IPS-20b (cell line): ENCODE results near the gene CYB5R3.
A peak's percentile ranks its signal among the peaks of the same experiment; 100 is the strongest.

Source experiments
- H3K27ac ChIP-seq: one replicate; pipeline ENCODE4 v1.5.1; 2013; ENCODE audit warnings: low read length
- H3K27me3 ChIP-seq: 2 replicates; pipeline ENCODE4 v1.6.1; 2013; ENCODE audit warnings: mild to moderate bottlenecking, low read length, inconsistent platforms; ENCODE audit not compliant: insufficient read depth
- H3K36me3 ChIP-seq: 2 replicates; pipeline ENCODE4 v1.6.1; 2013; ENCODE audit warnings: low read depth, mild to moderate bottlenecking, inconsistent platforms, low read length, moderate library complexity; ENCODE audit not compliant: insufficient read depth
- H3K4me1 ChIP-seq: 2 replicates; pipeline ENCODE4 v1.6.1; 2013; ENCODE audit warnings: mild to moderate bottlenecking, control low read depth, inconsistent platforms, low read length, moderate library complexity; ENCODE audit not compliant: insufficient read depth
- H3K4me3 ChIP-seq: 2 replicates; pipeline ENCODE4 v1.5.1; 2013; ENCODE audit warnings: mild to moderate bottlenecking, low read length, inconsistent platforms
- H3K9ac ChIP-seq: 2 replicates; pipeline ENCODE4 v1.6.1; 2013; ENCODE audit warnings: low read depth, mild to moderate bottlenecking, inconsistent platforms, low read length, moderate library complexity
- H3K9me3 ChIP-seq: 2 replicates; pipeline ENCODE4 v1.6.1; 2013; ENCODE audit warnings: mild to moderate bottlenecking, low read depth, low read length, inconsistent platforms; ENCODE audit not compliant: insufficient read depth

The CYB5R3 gene

DNA sequence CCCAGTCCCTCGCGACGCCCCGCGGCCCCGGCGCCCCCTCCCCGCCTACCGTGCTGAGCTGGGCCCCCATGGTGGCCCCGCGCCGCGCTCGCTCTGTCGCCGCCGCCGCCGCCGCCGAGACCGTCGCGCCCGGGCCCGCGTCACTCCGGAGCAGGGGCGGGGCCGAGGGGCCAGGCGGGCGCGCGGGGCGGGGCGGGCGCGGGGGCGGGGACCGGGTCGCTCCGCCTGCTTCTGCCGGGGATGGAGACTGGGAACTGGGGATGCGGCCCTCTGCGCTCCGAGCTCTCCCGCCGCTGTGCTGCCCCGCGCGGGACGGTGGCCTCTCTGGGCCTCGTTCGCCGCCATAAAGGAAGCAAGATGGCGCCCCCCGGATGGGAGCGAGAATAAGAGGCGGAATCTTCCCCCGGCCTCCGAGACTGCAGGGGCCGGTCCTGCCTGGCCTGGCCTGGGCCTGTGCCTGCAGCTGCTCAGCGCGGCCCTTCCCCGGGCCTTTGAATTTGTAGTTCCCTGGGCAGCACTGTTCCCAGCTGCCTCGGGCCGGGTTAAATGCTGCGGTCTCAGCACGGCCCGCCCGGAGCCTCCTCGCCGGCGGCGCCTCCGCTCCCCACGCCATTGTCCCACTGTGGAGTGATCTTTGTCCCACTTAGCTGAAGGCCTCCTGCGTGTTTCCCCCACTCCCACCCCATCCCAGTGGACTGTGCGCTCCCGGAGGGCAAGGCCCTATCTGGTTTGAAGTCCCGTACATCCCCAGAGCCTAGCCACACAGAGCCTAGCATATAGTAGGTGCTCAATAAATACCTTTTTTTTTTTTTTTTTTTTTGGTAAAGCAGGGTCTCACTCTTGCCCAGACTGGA, at the start of gene CYB5R3:
CYB5R3 (minus strand) TSS at position 147 of the 854 bp plus-strand sequence; CDS start at position 70, 77 bp downstream.
- H3K4me3 ChIP-seq: peak within 1 kb of the TSS; percentile 94
- H3K27ac ChIP-seq: peak within 1 kb of the TSS; percentile 97
- H3K36me3 ChIP-seq: no peaks in the 10 kb centered on the region
- H3K9ac ChIP-seq: peak within 1 kb of the TSS; percentile 86
- peaks cover 3% of the 10 kb centered on the region; the same call in 1 of the 2 replicates for H3K4me1 ChIP-seq
- H3K9me3 ChIP-seq: no peaks in the 10 kb centered on the region
- H3K27me3 ChIP-seq: no peaks in the 10 kb centered on the region

DNA sequence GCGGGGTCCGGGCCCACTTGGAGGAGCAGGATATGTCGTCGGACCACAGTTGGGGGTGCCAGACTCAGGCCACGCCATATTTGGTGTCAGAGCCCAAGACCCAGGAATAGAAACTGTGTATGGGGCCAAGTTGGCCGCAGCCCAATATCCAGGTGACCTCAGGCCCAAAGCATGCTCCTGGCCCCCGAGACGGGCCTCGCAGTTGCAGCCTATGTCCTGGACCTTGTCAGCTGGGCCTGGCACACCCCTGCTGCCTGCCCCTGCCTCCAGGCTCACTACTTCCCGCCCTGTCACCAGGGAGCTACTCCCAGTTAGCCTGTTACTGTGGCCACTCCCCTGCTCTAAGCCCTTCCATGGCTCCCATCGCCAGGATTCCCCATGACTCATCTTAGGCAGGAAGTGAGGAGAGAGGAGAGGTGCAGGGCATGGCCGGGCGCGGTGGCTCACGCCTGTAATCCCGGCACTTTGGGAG, 48.4 kb upstream of the CYB5R3 start:
- Histone ChIP-seq H3K27me3 (no peaks in the 10 kb centered on the region), H3K4me1 (peaks cover 11% of the 10 kb centered on the region; the same call in 1 of the 2 replicates), H3K36me3 (no peaks in the 10 kb centered on the region), H3K9me3 (no peaks in the 10 kb centered on the region), H3K4me3 (no peak overlapping the region), H3K9ac (no peak overlapping the region), H3K27ac (no peak overlapping the region)

DNA sequence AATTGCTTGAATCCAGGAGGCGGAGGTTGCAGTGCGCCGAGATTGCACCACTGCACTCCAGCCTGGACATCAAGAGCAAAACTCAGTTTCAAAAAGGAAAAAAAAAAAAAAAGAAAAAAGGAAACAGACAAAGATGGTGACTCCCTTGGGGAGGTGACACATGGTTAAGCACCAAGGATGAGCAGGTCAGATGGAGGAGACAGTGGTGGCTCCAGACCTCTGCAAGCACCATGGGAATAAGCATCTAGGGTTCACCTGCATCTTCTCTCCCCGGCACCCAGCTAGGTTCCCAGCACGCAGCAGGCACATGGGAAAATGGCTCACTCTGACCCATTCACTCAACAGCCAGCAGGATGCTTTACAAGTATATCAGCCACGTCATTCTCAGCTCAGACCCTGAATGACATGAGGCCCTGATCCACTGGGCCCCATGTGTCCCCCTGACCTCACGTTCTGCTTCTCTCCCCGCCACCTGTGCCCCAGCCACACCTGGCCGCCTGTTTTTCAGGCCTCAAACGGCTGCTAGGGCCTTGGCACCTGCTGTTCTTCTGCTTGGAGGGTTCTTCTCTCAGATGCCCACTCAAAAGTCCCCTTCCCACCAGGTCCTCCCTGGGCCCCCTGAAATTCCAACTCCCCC, 47.3 kb upstream of the CYB5R3 start:
- Histone ChIP-seq H3K36me3 (no peaks in the 10 kb centered on the region), H3K27ac (no peak overlapping the region)

DNA sequence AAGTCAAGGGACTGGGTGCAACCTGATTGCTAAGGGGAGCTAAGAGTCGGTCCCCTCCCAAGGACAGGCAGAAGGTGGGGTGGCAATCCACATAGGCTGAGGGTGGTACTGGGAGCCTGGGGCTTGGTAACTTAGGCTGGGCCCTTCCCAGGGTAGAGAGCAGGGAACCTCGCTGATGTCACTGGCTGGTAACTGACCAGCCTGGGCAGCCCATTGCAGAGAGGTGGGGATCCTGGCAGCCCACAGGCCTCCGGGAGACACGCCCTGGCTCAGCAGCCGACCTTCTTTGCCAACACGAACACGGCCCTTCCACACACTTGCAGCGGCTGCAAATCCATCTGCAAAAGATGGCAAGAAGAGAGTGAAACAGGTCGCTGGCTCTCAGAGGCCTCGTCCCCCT, 46.1 kb upstream of the CYB5R3 start:
- Histone ChIP-seq H3K9ac (no peak overlapping the region), H3K4me1 (peaks cover 11% of the 10 kb centered on the region; the same call in 1 of the 2 replicates), H3K4me3 (no peak overlapping the region), H3K9me3 (no peaks in the 10 kb centered on the region), H3K27me3 (no peaks in the 10 kb centered on the region), H3K27ac (no peak overlapping the region), H3K36me3 (no peaks in the 10 kb centered on the region)

More for the DNA sequence above, 47.3 kb upstream of the CYB5R3 start:
- H3K9me3 ChIP-seq: no peaks in the 10 kb centered on the region
- H3K27me3 ChIP-seq: no peaks in the 10 kb centered on the region
- no peak overlapping the region for H3K4me3 ChIP-seq
- peaks cover 11% of the 10 kb centered on the region; the same call in 1 of the 2 replicates for H3K4me1 ChIP-seq
- no peak overlapping the region for H3K9ac ChIP-seq

DNA sequence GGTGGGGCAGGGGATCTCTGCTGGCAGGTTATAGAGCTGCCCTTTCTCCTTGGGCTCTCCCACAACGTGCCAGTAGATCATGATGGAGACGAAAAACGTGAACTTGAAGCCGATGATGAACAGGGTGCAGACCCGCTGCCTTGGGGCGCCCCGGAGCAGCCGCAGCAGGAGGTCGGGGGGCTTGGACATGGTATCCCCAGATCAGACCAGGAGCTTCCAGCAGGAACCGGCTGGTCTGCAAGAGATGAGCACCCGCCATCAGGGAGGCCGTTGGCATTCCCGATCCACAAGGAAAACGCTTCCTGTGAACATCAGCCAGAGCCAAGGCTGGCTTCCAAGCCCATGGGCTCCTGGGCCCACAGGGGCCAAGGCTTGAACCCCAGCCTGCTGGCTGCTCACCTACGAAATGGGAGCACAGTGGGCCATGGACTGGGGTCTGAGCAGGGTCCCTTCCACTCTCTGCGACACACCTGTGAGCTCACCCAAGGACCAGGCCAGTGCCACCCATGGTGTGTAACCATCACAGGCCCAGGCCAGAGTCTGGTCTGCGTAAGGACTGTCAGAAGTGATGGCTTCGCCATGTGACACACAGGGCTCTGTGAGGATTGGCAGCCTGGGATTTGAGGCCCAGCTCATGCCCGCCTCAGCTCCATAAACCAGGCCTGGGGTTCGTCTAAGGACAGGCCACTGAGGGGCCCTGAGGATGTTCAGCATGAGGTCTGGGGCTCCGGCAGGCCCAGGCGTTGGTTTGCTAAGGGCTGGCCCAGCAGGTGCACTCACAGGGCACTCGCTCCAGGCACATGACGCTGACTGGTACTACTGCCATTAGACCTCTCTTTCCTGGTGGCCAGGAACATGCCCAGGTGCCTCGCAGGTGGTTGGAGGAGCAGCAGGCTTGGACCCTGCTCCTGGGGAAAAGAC, 44.8 kb upstream of the CYB5R3 start:
- Histone ChIP-seq H3K27ac (no peak overlapping the region), H3K27me3 (no peaks in the 10 kb centered on the region), H3K4me1 (peaks cover 6% of the 10 kb centered on the region; the same call in 1 of the 2 replicates), H3K9me3 (no peaks in the 10 kb centered on the region), H3K9ac (no peak overlapping the region), H3K4me3 (no peak overlapping the region), H3K36me3 (no peaks in the 10 kb centered on the region)

DNA sequence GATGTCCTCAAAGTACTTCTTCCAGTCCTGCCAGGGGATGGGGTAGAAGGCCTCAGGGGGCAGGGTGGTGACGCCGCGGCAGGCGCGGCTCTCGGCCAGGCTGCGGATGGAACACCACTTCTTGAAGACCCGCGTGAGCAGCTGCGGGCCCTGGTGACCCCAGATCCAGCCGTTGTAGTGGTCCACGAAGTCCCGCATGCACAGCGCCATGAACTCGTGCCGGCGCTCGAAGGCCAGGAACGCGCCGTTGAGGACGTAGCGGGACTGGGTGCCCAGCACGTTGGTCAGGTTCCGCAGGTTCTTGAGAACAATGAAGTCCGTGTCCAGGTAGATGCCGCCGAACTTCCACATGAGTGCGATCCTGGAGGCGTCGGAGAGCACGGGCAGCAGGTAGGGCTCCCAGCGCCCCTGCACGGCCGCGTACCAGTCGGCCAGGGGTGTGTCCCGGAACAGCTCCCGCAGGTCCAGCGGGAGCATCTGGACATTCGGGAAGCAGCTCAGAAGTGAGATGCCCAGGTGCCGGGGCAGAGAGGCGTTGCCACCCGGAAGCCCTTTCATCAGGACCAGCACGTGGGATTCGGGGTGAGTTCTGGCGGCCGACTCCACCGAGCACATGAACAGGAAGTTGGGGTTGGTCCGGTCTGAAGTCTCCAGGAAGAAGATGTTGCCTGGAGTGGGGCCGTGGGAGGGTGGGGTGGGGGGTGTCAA, 44.0 kb upstream of the CYB5R3 start:
- H3K27ac ChIP-seq: no peak overlapping the region
- H3K4me1 ChIP-seq: peaks cover 4% of the 10 kb centered on the region; the same call in 1 of the 2 replicates
- H3K27me3 ChIP-seq: no peaks in the 10 kb centered on the region
- no peaks in the 10 kb centered on the region for H3K9me3 ChIP-seq
- H3K9ac ChIP-seq: no peak overlapping the region
- H3K4me3 ChIP-seq: no peak overlapping the region
- H3K36me3 ChIP-seq: no peaks in the 10 kb centered on the region

DNA sequence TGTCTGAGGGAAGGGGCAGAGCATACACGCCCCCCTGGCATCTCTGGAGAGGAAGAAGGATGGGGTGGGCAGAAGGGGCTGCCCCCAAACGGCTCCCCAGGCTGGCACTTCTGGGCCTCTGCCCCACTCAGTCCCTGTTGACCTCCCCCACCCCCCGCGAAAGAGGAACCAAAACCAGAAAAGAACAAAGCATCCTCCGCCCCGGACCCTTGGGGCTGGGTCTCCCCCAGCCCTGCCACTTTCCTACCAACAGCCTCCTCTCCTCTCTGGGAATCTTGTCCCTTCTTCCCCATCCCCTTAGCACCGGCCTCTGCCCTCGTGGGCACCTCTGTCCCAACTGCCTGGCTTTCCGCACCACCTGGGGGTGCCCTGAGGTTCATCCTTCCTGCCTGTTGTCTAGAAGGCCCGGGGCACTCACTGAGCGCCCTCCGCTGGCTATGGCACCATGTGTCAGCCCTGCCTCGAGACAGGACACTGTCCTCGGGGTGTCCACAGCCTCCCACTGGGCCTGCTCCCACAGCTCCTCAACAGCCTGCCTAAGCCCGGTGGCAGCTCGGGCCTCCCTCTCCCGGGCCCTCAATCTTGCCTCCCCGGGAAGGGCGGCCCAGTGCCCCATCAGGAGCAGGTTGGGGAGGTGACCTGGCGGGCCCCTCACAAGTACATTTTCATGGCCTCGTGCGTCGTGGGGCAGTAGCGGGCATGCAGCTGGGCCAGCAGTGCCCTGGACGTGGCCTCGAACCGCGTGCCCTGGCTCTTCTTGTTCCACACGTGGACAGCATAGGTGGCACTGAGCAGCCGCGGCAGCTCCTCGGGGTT, 43.3 kb upstream of the CYB5R3 start:
- H3K36me3 ChIP-seq: no peaks in the 10 kb centered on the region
- H3K9ac ChIP-seq: no peak overlapping the region
- H3K4me3 ChIP-seq: no peak overlapping the region
- peaks cover 4% of the 10 kb centered on the region; the same call in 1 of the 2 replicates for H3K4me1 ChIP-seq
- H3K27ac ChIP-seq: no peak overlapping the region
- H3K27me3 ChIP-seq: no peaks in the 10 kb centered on the region
- H3K9me3 ChIP-seq: no peaks in the 10 kb centered on the region

DNA sequence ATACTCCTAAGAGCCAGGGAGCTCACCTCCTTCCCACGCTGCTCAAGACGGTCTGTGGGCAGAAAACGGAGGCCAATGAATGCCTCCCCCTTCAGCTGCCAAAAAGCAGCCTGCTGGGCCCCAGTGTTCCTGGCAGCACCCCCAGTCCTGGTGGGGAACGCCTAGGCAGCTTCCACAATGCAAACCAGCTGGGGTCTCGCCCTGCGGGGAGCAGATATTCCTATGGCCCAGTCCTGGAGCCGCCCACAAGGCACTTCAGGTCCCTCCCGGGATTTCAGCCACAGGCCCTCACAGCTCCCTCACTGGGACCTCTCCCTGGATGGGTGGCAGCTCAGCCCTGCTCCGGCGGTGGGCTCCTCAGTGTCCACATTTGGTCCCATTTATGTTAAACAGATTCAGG, 42.2 kb upstream of the CYB5R3 start:
- Histone ChIP-seq H3K27me3 (no peaks in the 10 kb centered on the region), H3K36me3 (no peaks in the 10 kb centered on the region), H3K4me3 (no peak overlapping the region), H3K27ac (no peak overlapping the region), H3K9me3 (no peaks in the 10 kb centered on the region), H3K9ac (no peak overlapping the region), H3K4me1 (peaks cover 4% of the 10 kb centered on the region; the same call in 1 of the 2 replicates)

DNA sequence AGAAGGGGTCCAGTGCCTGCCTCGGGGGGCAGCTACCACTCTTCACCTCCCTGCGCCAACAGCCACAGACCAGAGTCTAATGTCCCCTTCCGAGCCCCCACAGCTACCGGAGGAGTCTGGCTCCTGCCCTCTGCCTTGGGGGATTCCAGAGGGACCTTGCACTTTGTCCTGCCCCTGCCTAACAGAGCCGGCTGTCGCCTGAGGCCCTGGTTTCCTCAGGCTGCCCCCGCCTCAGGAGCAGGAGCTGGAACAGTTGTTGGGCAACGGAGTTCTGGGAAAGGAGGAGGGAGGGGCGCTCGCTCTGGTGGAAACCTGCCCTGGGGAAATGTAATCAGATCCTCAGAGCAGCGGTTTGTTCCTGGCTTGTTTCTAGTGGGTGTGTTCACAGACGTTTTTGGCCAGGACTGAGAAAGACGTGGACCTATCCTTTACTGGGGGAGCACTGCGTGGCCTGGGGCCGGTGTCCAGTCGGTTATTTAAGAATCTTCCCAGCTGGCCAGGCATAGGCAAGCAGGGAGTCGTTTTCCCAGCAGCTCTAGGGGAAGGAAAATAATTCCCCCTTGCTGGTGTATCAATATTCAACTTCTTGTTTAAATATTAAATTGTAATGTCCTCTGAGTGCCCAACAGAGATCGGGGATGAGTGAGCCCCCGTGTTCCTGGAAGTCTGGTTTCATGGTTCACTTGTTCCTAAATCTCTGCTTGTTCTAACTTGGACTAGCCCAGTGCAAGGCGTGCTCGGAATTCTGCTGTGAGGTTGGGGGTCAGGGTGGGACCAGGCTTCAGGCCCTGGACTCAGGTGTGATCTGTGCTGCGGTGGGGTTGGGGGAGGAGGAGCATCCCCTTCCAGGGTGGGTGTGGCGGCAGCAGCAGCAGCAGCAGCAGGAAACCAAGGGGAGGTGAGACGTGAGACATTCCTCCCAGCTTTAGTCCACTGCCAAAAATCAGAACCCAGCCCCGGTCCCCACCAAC, 39.3 kb upstream of the CYB5R3 start:
- no peaks in the 10 kb centered on the region for H3K9me3 ChIP-seq
- H3K36me3 ChIP-seq: no peaks in the 10 kb centered on the region
- no peak overlapping the region for H3K27ac ChIP-seq
- H3K4me1 ChIP-seq: peaks cover 4% of the 10 kb centered on the region; the same call in 1 of the 2 replicates
- no peak overlapping the region for H3K4me3 ChIP-seq
- H3K9ac ChIP-seq: no peak overlapping the region
- no peaks in the 10 kb centered on the region for H3K27me3 ChIP-seq
